ENCODE measurements around the gene WRAP53.

DNA sequence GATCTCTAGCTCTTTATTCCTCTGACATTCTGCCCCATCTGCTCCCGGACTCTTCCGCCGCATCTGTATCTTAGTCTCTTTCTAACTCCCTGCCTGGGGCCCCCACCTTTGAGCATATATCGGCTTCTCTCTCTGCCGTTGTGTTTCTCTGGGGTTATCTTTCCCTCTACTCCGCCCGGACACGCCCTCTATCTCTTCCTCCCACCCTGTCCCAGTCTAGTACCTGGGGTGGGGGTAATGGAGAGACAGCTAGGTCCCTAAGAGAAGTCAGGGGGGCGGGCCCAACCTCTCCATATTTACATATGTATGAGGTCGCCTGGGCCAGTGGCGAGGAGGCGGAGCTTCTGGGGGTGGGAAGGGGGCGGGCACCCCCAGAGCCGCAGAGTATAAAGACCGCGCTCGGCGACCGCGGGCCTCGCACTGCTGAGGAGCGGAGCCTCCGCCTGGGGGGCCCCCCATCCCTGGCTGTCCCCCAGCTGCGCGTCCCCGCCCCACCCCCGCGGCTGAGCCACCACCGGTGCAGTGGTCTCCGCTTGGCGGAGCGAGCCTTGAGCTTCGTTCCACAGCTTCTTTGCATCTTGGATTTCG, 37.7 kb upstream of the WRAP53 start, which contains the start of gene ATP1B2:
- no peak for TF ChIP-seq CTCF (IDR thresholded peaks at IDR 0.05 in 8 of 11, conservative IDR thresholded peaks at IDR 0.05 in 3 of 11)
- TF ChIP-seq POLR2A (IDR thresholded peaks at IDR 0.05), result no peak
- TF ChIP-seq POLR2AphosphoS5 (IDR thresholded peaks at IDR 0.05), result peak in 2 of 3 donors; percentile 35 to 63
